Activated T-cell treated with anti-CD3 and anti-CD28 coated beads for 24 hours (primary cell): ENCODE measurements around the gene FLNB.

Source experiments
- DNase-seq: peaks from one replicate; pipeline ENCODE4 v3.0.0-alpha.2; 2020; ENCODE audit warnings: low read depth

The FLNB gene

DNA sequence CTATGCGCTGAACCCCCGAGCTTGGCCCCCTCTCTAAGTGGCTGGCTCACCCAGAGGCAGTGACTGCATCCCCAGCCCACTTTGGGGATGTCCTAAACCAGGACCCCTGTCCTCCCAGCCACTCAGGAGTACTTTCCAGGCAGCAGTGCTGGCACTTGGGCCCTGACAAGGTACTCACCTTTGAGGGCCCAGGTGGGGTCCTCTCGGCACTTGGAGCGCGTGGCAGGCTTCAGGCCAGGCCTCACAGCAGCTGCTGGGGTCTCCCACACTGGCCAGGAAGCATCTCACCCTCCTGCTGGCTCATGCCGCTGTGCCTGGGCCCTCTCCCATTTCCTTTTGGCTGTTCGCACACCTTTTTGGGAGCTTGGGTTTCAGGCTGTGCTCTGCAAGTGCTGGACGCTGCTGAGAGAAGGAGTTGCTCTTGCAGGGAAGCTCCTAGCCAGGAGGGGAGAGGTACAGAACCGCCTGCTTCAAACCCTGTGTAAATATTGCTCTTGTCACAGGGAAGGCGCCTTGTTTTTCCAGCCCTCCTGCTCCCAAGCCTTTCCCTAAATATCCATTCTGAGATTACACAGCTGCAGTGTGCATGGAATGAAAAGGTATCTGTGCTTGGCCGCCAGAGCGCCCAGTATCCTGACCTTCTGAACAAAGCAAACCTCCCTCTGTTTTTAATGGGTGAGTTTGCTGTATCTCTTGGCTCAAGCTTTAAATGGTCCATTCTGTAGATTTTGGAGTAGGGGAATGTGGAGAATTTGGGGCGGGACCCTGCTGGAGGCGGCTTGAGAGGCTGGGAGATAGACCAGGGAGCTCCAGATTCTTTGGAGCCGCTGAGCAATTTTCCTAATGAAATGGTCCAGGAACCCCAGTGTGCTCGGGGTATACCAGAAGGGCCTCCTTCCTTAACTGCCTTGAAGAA lies 156.9 kb downstream of the FLNB start:
- no peak for DNase-seq

DNA sequence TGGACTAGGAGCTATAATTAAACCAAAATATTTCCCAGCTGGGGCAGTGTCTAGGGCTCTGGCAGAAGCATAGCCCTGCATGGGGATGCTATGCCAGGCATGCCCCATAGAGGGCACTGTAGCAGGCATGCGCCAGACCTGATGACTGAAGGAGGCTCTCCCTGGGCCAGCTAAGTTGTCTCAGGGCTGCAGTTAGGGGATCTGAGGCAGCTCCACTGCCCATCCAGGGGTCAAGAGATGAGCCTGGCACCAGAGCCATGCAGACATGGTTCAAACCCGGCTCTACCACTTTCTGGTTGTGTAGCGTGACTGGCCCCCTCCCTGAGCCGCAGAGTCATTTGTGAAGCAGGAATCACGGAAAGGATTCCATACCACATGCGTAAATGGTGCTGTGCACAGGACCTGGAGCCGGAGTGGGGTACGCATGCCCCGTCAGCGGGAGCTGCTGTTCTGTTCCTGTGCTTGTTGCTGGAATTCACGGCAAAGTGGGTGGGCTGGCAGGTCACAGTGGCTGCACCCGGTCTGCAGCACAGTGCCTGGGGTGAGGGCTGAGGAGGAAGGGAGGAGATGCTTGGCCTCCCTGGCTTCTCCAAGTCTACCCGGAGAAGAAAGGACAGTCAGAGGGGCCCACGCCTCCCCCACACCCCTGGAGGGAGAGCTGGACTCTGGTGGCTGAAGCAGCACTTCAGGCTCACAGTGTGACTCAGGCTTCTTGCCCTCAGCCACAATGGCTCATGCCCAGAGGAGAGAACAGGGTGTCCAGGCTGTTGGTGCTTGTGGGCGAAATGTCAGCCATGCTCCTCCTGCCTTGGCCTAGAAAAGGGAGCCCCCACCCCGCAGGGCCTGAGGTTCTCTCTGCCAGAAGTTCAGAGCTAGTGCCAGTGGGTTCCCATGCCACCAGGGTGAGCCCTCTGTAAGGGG lies 159.5 kb downstream of the FLNB start:
- peak; percentile 55 for DNase-seq

DNA sequence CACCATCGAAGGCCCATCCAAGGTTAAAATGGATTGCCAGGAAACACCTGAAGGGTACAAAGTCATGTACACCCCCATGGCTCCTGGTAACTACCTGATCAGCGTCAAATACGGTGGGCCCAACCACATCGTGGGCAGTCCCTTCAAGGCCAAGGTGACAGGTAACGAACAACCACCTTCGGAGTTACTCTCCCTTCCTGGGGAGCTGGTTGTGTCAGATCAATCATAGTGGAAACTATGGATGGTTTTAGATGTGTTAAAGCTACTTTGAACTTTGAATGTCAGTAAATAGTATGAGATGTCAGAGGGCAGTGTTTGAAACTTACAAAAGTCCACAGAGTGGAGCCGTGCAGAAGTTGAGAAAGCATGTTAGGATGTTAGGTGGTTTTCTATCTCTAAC lies 160.3 kb downstream of the FLNB start:
- no peak for DNase-seq

DNA sequence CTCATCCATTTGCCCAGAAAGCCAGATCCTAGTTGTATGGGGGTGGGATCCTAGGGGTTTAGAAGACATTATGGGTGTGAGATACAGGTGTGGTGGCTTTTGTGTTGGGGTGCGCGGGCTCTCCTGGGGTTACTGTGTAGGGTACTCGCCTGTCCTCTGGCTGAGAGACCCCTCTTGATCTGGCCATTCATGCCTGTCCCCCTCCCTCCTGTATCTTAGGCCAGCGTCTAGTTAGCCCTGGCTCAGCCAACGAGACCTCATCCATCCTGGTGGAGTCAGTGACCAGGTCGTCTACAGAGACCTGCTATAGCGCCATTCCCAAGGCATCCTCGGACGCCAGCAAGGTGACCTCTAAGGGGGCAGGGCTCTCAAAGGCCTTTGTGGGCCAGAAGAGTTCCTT lies 161.1 kb downstream of the FLNB start:
- no peak for DNase-seq

DNA sequence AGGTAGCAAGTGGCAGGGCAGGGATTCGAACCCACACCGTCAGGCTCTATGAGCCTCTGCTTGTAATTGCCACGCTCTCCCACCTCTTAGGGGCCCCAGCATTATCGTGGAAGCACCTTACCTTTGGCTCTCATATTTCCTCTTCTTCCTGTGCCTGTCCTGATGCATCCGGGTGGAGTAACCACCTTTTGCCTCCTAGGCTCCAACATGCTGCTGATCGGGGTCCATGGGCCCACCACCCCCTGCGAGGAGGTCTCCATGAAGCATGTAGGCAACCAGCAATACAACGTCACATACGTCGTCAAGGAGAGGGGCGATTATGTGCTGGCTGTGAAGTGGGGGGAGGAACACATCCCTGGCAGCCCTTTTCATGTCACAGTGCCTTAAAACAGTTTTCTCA lies 162.2 kb downstream of the FLNB start:
- no peak for DNase-seq

DNA sequence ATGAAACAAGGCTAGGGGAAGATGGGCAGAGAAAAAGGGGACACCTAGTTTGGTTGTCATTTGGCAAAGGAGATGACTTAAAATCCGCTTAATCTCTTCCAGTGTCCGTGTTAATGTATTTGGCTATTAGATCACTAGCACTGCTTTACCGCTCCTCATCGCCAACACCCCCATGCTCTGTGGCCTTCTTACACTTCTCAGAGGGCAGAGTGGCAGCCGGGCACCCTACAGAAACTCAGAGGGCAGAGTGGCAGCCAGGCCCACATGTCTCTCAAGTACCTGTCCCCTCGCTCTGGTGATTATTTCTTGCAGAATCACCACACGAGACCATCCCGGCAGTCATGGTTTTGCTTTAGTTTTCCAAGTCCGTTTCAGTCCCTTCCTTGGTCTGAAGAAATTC lies 162.9 kb downstream of the FLNB start:
- no peak for DNase-seq

DNA sequence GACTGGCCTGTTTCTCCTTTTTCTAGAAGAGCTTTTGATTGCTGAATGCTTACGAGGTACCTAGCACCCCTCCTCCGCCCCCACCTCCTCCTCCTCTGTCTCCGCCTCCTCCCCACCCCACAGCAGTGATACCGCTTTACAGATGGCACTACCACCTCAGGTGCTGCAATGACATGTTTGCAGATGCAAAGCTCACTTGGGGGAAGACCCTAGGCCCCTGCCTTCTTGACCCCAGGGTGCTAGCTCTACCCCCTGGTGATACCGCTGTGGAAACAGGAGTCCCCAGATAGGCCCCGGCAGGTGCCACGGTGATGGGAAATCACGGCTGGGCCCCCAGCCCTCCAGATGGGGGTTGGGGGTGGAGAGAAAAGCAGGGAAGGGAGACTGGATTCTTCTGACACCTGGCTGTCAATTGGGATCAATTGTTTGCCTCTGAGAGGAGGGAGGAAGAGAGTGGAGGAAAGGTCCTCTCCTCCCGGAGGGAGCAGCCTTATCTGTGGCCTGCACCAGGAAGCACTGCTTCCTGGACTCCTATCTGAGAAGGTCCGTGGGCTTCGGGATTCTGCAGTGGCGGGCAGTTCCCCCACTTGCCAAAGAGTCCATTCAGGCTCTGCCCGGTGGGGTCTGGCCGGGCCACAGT lies 164.9 kb downstream of the FLNB start:
- no peak for DNase-seq

DNA sequence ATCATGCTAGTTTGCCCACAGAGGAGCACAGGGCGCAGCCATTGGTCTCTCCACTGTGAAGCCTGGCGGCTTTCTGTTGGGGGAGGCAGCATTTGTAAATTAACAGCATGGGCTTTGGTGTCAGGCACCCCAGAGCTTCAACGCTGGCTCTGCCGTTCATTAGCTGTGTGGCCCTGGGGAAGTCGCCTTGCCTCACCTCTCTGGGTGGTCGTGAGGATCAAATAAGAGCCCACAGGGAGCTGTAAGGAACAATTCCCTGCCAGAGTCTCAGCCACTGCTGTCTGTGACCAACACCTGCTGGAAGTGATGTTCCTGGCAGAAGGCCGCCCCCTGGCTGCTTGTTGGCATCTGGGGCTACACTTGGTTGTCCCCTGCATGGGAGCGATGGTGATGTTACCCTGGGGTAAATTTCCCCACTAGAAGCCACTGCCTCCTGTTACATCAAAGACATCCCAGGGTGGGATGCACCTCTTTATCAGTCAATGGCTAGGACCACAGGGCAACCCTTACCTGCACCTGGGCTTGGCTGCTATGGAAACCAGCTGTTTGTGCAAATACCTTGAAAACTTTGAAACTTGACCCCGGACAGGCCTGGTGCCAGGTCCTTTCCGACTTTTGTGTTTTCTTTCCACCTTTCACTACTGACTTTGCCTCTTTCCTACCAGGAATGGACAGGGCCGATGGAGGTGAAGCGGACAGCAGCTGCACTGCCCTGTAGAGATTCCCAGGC lies 165.6 kb downstream of the FLNB start:
- DNase-seq = no peak

DNA sequence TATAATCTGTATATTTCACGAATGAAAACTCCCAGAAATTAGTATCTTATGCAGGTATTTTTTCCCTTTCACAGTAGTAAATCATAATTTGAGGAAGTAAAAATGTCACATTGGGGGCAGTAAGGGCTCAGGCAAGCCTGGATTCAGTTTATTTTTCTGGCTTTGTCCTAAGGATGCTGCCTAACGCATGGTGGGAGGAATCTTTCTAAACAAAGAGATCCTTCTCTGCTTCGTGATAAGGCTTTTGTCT lies 166.9 kb downstream of the FLNB start:
- DNase-seq = no peak

DNA sequence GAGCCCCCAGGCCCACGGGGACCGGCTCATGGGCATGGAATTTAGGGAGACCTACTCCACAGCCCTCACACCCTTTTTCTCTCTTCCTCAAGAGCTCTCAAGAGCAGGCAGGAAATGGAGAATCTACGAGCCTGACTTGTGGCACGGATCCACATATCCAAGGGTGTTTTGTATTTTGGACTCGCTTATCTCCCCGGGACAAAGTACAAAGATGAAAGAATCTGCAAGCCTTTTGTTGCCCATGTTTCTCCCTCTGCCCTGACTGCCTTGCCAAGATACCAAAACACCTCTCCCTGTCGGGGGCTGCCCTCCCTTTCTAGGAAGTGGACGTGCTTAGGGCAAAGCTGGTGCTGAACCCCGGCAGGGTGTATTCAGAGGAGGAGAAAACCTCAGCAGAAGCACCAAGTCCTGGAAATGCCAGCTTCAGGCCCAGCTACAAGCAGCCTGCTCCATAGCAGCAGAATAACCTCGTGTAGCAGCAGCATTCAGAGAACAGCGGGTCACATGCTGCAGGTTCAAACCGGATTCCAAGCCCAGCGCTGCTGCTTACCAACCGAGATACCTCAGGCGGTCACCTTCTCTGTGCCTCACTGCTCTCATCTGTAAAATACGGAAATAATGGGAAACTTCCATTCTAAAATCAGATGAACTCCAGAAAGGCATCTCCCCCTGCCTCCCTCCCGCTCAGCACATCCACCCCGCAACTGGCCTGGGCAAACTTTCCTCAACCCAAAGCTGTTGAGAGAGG lies 167.4 kb downstream of the FLNB start:
- no peak for DNase-seq

DNA sequence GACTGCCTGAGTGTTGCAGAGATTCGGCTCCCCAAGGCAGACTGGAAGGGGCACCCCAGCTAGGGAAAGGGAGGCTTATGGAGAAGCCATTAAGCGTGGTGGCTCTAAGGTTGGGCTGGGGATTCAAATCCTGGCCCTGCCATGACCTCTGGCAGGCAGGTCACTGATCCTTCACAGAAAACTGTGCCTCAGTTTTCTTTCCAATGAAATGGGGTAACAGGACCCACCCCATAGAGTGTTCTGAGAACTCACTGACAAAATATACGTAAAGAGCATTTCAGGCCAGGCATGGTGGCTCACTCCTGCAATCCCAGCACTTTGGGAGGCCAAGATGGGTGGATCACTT lies 167.9 kb downstream of the FLNB start:
- DNase-seq = no peak

DNA sequence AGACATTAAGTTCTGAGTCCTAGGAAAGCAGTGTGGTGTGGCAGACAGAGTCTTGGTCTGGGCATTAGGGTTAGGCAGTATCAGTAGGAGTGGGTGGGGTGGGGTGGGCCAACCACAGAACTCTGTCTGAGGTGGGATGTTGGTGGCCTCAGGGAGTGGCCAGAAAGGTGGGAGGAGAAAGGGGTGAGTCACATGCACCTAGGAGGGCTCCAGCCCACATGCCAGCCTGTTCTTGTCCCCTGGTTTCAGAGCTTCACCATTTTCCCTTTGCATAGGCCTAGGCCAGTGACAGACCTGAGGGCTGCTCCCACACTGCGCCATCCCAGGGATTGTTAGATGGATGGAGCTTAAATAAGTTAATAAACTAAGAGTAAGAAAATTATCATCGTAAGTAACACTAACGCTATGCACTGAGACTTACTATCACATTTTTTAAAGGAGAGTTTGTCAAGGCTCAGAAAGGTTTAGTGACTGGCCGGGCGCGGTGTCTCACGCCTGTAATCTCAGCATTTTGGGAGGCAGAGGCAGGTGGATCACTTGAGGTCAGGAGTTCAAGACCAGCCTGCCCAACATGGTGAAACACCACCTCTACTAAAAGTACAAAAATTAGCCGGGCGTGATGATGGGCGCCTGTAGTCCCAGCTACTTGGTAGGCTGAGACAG lies 168.7 kb downstream of the FLNB start:
- no peak for DNase-seq

DNA sequence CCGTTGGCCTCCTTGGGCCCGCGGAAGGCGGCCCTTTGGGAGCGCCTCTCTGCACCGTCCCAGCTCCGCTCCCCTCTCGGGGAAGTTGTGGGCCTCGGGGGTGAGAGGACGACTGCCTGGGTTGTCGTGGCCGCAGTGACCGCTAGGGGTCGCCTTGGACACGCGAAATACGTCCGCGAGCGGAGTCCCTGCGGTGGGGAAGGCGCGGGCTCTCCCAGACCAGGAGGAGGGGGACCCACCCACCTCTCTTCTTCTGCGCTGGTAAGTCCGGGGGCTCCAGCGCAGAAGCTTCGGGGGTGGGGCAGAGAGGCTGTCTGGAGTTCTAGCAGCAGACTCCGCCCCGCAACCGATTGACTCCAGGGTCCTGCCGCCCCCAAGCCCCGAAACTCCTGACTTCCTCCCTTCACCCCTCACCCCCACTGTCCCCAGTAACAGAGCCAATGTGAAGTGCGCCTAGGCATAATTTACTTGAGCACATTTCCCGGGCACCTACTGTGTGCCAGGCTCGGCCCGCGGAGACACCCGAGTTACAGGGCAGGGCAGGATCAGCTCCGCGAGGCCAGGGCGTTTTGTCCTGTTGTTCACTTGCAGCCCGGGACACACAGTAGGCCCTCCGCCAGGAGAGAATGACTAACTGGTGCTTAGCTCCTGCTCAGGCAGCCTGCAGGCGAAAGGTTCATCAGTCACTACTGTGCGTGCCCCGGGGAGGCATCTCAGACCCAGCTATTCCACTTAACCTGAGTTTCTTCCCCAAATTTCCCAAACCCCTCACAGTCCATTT lies 169.7 kb downstream of the FLNB start:
- DNase-seq = peak; percentile 80

DNA sequence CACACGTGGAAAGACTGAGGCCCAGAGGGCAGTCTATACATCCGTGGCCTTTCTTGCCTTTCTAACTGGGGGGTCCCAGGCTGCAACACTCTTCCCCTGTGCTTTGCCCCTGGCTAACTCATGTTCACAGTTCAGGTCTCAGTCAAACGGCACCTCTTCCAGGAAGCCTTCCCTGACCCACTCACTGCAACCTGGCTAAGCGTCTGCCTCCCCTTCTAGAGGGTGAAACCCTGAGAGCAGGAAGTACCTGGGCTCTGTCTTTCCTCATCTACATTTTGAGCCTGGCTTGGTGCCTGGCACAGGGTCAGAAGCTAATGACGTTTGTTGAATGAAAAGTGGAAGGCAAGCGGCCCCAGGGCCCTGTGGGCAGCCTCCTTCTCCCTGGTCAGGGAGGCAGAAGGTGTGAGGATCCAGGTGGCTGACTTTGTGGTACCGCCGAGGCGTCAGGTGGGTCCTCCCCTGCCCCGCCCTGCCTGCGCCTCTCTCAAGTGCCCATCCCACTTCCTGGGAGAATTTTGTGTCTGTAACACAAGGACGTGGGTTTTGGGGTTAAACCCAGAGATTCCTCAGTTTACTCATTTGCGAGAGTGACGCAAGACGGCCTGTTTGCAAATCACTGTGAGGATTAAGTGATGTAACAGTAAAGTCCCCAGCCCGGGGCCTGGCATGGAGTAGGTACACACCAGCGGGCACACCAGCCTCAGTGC lies 170.5 kb downstream of the FLNB start:
- no peak for DNase-seq

DNA sequence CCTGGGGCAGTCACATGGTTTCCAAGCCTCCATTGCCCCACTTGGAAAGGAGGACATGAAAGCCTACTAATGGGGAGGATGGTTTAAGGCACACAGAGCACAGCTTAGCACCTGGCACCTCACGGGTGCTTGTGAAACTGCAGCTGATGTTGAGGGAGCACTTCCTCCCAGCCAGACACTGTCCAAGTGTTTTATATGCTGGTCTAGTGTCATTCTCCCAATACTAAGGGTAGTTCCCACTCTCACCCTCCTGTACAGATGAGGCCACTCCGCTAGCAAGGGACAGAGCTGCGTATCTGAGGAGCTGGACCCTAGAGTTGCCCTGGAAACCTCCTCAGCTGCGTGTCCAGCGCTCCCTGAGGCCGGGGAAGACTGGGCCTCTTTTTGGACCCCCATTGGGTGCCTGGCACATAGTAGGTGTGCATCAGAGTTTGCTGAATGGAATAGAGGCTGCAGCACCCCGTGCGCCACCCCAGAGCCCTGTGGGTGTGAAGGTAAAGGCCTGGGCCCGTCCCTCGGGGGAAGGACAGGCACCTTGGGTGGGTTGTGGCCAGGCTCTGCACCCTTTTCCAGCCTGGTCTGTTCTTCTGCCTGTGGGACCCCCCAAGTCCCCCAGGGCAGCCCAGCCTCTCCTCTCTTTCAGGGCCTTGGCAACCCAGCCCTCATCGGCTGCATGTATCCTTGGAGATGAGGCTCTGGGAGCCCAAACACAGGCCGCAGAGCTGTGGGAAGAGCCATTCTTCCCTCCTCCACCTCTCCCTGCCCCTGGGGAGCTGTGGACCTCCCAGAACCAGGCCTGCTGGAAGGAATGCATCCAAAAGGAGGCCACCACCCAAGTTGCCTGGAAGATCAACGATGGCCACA lies 171.2 kb downstream of the FLNB start:
- no peak for DNase-seq

DNA sequence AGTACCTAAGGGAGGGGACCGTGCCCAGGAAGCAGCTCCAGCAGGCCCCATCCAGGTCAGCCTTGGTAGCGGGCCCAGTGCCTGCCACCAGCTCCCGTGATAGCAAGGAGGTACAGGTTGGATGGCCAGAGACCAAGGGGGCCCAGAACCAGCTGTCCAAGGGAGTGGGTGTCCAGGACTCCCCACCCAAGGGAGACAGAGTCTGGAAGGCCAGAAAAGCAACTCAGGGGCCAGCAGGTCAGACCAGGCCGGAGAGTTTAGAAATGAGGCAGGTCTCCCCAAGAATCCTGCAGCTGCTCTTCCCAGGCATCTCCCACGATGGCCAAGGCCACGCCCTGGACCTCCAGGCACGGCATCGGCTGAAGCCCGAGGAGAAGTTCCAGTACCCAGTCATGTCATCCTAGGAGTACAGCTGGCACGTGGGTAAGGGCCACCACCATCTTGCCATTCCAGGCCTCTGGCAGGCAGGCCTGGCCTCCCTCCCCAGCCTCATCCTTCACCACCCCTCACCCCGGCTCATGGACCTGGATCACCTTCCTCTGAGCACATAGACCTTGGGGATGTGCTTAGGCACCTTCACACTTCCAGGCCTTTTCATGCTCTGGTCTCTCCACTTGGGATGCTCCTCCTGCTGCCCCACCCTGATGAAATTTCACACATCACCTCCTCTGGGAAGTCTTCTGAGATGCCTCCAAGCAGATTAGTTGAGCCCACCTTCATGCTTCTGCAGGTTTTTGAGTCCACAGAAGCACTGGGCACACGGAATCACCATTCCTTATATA lies 172.1 kb downstream of the FLNB start:
- no peak for DNase-seq

DNA sequence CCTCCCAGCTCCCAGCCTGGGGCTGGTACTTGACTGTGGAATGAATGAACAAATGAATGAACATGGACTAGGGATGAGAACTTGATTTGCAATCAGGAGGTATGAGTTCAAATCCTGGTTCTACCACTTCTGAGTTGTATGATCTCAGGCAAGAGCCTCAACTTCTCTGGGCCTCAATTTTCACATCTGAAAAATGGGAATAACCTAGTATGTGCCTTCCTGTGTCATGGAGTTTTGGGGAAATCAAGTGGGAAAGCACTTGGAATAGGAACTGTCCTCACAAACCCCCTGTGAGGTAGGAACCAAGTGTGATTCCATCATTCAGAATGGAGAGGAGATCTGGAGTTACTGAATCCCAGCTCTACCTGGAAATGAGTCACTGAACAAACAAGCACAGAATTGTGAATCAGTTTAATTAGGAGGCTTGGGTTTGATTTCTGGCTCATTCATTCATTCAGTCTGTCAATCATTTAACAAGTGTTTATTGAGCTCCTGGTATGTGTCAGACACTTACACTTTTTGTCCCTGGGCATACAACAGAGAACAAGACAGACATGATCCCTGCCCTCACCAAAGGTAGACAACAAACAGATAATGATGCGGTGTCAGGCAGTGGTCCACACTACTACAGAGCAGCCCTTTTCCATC lies 172.8 kb downstream of the FLNB start:
- DNase-seq = no peak
